Breast epithelium (tissue), 3 donors: Measurements from ENCODE around the gene MANBA.

Experiments
- POLR2A ChIP-seq: fragments of 450-650 bp; IDR thresholded peaks from one replicate; pipeline ENCODE4 v1.6.1; 2016; ENCODE audit warnings: antibody characterized with exemption, mild to moderate bottlenecking, moderate library complexity
- POLR2AphosphoS5 ChIP-seq, 3 donors: sonication (generic); formaldehyde crosslinking; IDR thresholded peaks; one replicate each; pipeline ENCODE4 v1.6.1; 2017; ENCODE audit warnings: antibody characterized with exemption in 3 of 3
- TF ChIP-seq, protein P1 (sequence below), 3 donors: fragments of 450-650 bp; IDR thresholded peaks; one replicate each; pipeline ENCODE4 v1.5.1; 2016 to 2017; ENCODE audit warnings: antibody characterized with exemption in 3 of 3, mild to moderate bottlenecking in 3 of 3, moderate library complexity in 3 of 3

DNA sequence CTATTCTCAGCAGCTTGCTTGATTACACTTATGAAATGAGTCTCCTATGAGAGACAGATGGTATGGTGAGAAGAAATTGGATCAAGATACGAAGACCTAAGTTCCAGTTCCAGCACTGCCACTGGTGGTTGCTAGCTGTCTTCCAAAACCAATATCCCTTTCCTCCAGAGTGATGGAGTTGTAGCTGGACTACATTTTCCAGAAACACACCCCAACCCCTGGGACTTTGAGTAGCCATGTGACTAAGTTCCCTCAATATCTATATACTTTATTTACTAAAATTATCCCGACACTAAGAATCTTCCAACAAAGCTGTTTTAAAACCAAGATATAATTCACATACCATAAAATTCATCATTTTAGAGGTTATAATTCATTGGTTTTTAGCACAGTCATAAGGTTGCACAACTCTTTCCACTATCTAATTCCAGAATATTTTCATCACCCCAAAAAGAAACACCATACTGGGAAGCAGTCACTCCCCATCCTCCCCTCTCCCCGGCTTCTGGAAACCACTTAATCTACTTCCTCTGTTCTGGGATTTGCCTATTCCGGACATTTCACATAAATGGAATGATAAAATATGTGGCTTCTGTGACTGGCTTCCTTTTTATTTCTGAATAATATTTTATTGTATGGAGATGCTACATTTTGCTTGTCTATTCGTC lies 118.0 kb downstream of the MANBA start:
- TF ChIP-seq, protein P1, sequence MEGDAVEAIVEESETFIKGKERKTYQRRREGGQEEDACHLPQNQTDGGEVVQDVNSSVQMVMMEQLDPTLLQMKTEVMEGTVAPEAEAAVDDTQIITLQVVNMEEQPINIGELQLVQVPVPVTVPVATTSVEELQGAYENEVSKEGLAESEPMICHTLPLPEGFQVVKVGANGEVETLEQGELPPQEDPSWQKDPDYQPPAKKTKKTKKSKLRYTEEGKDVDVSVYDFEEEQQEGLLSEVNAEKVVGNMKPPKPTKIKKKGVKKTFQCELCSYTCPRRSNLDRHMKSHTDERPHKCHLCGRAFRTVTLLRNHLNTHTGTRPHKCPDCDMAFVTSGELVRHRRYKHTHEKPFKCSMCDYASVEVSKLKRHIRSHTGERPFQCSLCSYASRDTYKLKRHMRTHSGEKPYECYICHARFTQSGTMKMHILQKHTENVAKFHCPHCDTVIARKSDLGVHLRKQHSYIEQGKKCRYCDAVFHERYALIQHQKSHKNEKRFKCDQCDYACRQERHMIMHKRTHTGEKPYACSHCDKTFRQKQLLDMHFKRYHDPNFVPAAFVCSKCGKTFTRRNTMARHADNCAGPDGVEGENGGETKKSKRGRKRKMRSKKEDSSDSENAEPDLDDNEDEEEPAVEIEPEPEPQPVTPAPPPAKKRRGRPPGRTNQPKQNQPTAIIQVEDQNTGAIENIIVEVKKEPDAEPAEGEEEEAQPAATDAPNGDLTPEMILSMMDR (IDR thresholded peaks at IDR 0.05), result no peak
- TF ChIP-seq POLR2A, result no peak
- no peak for TF ChIP-seq POLR2AphosphoS5 (IDR thresholded peaks at IDR 0.05)
